Stimulated activated CD4-positive, alpha-beta T cell treated with anti-CD3 and anti-CD28 coated beads, Interleukin-12 subunit alpha, Interleukin-12 subunit beta, amount 100 ng/mL, for 24 hours (primary cell): ENCODE measurements around the gene NEK5.
"Not testable (repeated sequence)": the region's sequence is repeated elsewhere in the genome, so short reads cannot be mapped to it uniquely, and the experiment has no call there.

ENCODE experiments used
- DNase-seq, 2 experiments: peaks; one replicate each; pipeline ENCODE4 v3.0.0-alpha.2; 2020; ENCODE audit warnings: low read depth in 2 of 2

NEK5 gene

DNA sequence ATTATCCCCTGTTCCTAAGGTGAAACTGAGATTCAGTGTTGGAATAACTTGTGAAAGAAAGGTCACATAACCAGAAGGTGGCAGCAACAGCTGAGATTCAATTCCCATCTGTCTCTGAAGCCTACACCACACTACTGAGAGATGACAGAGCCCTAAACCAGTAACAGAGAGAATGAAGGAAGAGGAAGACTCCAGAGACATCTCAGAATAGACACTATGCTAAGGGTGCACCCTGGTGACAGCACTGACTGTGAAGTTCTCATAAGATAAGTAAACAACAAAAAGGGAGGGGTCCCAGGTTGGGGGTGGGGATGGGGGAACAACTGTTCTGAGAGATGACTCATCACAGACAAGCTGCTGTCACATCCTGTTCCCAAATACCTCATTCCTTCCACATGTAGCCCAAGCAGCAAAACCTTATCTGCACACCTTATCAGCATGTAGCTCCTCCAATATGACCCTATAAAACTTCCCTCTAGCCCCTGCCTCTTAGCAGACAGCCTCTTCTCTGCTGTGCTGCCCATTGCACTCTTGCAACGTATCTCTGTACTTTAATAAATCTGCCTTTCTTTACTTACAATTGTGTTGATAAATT, 57.8 kb downstream of the NEK5 start:
- DNase-seq, result peak in 1 of 2 experiments; percentile 6

DNA sequence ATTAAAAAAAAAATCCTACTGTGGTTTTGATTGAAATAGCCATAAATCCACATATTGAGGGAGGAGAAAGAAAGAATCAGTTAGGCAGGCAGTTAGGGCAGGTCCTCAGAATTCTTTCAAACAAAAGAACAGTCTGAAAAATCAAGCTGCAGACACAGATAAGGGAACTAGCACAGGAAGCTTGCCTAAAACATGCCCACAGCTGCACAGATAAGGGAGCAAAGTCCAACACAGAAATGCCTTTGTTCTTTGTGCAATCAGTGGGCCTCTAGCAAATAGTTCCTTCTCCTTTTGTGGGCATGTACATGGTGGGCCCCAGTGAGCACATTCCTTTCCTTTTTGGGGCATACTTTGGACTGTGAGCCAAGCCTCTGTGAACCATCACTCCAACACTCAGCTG, 61.6 kb downstream of the NEK5 start:
- DNase-seq, result no peak

DNA sequence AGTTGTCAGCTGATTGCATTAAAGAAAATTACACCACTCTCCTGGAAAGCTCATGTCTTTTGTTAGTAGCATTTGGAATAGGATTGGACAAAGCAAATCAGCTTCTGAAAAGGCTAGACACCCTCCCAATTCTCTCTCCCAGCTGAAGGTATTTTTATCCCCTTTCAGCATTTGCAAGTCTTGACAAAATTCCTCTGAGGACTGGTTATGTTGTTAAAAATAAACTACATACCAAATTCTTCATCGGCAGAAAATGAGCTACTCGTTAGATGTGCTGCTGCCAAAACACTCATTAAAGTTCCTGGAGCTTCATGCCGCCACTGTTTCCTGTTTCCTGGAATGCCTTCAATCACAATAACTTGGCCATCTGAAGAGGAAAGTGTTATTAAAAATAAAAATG, 67.3 kb downstream of the NEK5 start:
- no peak for DNase-seq

DNA sequence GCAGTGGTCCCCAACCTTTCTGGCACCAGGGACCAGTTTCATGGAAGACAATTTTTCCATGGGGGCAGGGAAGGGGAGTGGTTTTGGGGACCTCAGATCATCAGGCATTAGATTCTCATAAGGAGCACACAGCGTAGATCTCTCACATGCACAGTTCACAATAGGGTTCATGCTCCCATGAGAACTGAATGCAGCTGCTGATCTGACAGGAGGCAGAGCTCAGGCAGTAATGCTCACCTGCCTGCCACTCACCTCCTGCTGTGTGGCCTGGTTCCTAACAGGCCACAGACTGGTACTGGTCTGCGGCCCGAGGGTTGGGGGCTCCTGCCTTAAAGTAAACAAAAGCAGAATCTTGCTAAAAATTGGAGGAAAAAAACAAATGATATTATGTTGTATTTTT, 67.8 kb downstream of the NEK5 start:
- not testable (repeated sequence) for DNase-seq

DNA sequence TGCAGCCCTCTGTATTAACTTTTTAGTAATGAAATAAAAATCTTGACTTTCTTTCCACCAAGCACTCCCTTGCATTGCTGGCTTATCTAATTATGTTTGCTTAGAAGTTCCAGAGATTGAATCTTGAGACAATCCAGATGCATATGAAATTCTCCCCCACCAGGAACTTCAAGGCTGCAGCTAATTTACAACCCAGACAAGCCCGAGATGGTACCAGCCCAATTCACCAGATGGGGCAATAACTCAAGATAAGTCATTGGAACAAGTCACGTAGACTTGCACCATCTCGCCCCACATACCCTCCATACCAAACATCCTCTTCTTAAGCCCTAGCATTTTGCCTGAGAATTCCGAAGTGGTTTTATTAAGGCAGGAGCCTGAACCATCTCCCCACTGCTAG, 75.4 kb downstream of the NEK5 start:
- no peak for DNase-seq

DNA sequence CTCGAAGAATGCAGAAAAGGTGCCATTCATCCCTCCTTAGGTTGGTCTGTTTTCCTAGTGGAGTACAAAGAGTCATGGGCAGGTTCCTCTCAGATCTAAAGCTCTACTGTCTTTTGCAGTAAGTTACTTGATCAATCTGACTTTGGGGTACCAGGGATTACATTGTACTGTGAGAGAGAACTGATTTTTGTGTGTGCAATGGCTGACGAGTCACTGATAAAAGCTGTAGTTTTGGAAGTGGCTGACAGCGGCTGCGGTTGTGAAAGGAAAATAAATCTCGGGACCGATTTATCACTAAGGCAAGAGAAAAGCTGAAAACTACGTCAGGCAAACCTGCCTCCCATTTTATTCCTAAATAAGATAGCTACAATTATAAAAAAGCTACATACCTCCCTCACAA, 77.5 kb downstream of the NEK5 start:
- DNase-seq, result no peak

DNA sequence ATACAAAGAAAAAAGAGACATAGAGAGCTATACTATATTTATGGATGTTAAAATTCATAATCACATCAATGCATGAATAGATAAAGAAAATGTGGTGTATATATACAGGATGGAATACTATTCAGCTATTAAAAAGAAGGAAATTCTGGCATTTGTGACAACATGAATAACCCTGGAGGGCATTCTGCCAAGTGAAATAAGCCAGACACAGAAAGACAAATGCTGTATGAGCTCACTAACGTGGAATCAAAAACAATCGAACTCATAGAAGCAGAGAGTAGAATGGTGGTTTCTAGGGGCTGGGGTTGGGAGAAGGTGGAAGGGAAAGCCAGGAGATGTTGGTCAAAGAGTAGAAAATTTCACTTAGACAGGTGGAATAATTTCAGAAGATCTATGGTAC, 80.4 kb downstream of the NEK5 start:
- no peak for DNase-seq

DNA sequence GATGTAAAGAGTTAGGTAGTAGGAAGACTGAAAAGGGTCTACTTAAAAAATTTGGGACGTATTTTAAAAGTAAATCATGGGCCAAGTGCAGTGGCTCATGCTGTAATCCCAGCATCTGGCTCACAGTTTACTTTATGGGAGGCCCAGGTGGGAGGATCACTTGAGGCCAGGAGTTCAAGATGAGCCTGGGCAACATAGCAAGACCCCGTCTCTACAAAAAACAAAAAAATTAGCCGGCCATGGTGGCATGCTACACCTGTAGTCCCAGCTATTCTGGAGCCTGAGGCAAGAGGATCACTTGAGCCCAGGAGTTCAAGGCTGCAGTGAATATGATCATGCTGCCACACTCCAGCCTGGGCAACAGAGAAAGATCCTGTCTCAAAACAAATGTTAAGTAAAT, 81.4 kb downstream of the NEK5 start:
- no peak for DNase-seq

DNA sequence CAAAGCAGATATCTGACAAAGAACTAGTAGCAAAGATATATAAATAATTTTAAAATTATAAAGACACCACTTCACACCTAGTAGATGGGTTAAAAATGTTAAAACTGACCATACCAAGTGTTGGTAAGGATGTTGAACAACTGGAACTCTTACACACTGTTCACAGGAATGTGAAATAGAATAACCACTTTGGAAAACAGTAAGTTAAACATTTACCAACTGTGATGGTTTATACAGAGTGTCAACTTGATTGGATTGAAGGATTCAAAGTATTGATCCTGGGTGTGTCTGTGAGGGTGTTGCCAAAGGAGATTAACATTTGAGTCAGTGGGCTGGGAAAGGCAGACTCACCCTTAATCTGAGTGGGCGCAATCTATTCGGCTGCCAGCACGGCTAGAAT, 85.2 kb downstream of the NEK5 start:
- DNase-seq, result no peak

DNA sequence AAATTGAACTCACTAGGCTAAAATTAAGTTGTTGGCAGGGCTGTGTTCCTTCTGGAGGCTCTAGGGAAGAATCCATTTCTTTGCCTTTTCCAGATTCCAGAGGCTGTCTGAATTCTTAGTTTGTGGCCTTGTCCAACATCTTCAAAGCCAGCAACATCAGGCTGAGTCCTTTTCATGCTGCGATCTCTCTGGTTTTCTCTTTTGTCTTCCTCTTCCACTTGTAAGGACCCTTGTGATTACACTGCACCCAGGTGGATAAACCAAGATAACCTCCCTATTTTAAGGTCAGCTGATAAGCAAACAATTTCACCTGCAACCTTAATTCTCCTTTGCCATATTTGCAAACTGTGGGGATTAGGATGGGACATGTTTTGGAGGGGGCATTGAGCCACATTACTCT, 92.8 kb downstream of the NEK5 start:
- no peak for DNase-seq

DNA sequence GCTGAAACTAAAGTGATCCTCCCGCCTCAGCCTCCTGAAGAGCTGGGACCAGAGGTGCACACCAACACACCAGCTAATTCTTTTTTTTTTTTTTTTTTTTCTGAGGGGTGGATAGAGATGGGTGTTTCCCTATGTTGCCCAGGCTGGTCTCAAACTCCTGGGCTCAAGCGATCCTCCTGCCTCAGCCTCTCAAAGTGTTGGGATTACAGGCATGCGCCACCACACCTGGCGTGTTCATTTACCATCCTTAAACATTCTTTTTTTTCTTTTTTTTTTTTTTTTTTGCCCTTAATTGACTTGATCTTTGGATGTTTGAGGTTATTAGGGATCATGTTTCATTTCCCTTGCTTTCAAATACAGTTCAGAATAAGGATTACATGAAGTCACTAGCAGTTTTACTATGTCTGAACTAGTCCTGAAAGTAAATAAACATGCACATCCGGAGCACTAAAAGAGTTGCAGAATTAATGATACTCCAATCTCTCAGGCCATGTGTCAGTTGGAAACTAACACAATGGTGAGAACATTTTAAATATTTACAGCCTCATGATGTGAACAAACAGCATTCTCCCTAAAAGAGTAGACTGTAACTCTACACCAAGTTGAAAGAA, 94.2 kb downstream of the NEK5 start:
- DNase-seq, result no peak

DNA sequence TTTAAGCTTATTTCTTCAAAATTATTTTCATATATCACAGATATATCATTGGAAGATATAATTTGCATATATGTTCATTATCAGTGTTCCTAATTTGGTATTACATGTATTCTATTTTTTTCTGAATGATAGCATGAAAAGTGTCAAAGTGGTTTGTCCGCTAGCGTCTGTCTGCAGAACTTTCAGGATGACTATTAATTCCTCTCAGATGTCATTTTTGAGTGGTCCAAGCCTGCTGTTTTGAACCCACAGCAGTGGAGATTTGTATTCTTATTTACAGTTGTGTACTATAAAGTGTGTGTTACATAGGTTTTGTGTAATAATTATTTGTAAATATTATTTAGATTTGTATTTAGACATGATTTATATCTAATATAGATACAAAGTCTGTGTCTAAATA, 95.8 kb downstream of the NEK5 start:
- no peak for DNase-seq

DNA sequence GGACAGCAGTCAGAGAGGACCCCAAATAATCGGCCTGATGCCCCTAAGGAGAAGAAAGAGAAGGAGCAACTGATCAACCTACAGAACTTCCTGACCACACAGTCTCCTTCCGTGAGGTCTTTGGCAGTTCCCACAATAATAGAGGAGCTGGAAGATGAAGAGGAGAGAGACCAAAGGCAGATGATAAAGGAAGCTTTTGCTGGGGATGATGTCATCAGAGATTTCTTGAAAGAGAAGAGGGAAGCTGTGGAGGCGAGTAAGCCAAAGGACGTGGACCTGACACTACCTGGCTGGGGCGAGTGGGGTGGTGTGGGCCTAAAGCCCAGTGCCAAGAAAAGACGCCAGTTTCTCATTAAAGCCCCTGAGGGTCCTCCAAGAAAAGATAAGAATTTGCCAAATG, 98.5 kb downstream of the NEK5 start:
- DNase-seq, result not testable (repeated sequence)

DNA sequence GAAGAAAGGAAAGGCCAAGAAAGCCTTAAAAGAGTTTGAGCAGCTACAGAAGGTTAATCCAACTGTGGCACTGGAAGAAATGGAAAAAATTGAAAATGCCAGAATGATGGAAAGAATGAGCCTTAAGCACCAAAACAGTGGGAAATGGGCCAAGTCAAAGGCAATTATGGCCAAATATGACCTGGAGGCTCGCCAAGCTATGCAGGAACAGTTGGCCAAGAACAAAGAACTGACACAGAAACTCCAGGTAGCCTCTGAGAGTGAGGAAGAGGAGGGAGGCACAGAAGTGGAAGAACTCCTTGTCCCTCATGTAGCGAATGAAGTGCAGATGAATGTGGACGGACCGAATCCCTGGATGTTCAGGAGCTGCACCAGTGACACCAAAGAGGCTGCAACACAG, 99.3 kb downstream of the NEK5 start:
- DNase-seq, result no peak

DNA sequence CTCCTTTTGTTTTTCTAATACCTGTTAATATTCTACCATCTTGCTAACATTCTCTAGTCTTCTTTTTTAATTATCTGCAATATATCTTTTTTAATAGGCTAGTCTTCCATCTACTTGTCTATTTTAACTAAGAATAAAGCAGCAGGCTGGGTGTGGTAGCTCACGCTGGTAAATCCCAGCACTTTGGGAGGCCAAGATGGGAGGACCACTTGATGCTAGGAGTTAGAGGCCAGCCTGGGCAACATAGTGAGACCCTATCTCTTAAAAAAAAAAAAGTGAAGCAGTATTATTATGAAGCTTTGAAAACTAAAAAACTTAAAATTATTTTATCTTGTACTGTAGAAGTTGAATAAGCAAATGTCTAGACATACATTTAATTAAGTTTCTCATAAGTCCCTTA, 101.0 kb downstream of the NEK5 start:
- DNase-seq, result no peak

DNA sequence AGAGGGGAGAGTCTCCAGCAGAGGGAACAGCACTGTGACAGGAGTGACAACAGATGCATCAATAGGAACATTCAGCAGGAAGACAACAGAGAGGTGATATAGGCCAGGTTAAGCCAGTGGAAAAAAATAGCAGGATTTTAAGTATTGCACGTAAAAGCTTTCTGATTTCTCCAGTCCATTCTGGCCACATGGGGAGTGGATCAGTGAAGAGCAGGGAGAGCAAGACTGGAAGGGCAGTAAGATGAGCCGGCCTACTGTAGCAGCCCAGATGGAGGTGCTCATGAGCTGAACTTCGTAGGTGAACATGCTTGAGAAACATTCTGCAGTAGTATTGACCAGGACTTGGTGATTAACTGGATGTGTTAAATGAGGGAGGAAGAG, 102.6 kb downstream of the NEK5 start:
- no peak for DNase-seq

DNA sequence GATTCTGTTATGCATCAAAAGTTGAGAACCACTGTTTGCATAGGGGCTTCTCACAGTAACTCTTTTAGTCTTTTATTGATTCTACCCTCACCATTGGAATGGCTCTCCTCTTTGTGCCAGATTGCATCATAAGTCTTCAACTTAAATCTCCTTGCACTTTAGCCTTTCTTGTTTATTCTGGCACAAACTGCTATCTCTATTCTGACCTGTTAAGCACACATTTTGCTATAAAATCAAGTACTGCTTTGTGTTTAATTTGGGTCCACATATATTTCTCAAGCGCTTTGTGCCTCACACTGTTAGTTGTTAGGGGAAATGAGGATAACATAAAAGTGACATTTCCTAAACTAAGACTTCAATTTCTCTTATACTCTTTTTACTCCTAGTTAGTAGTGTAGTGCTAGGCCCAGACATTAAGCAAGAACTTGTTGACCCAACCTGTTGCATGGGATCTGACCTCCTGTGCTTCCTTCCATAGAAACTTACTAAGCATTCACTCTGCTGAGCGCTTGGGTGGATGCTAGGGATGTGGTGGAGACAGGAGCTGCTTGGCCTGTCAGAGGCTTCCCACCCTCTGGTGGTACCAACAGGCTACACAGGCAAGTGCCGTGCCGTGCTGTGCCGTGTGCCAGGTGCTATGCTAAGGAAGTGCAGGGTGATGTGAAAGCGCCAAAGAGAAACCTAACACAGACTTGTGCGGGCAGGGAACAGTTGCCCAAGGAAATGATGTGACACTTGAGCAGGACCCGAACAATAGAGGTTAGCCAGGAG, 103.2 kb downstream of the NEK5 start:
- no peak for DNase-seq

DNA sequence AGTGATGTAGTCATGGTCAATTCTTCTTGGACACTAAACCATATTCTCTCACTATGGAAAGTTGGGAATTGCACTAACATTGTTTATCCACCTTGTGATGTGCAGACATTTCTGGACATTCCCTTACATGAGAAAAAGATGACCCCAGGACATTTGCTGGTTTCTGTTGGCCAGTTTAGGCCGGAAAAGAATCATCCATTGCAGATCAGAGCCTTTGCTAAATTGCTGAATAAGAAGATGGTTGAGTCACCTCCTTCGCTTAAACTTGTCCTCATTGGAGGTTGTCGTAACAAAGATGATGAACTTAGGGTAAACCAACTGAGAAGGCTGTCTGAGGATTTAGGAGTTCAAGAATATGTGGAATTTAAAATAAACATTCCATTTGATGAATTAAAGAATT, 104.4 kb downstream of the NEK5 start, which contains the start of gene UTP14C:
TSS of gene UTP14C (plus strand) at position 211 of the 400 bp plus-strand sequence. CDS start 4,114 bp downstream, outside the sequence.
- no peak for DNase-seq

DNA sequence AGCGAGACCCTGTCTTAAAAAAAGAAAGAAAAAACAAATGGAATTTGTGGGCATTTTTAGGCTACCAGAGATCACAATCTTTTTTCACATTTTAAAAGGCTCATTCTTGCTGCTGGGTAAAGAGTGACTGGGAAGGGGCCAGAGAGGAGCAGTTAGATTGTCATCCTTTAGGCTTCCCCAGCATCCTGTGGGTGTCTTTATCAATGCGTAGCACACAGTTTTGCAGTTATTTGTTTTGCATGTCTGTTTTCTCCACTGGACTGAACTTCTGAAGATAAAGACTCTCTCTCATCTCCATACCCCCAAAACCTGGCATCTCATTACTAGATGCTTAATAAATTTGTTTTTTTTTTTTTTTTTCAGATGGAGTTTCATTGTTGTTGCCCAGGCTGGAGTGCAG, 106.5 kb downstream of the NEK5 start:
- DNase-seq, result no peak

DNA sequence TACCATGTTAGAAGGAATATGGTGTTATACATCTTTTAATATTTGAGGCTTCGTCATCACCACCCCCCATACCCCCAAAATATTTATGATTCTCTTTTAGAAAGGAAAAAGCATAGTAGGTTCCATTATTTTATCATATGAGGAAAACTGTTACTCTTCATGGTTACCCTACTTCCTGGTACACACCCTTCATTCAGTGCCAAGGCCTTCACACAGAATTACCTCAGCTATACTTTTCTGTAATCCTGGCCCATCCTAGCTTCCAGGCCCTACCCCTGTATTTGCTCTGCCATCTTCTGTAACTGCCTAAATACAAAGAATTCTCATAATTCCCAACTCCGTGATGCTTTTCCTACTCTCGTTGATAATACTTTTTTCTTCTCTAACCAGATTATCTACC, 108.7 kb downstream of the NEK5 start:
- no peak for DNase-seq

DNA sequence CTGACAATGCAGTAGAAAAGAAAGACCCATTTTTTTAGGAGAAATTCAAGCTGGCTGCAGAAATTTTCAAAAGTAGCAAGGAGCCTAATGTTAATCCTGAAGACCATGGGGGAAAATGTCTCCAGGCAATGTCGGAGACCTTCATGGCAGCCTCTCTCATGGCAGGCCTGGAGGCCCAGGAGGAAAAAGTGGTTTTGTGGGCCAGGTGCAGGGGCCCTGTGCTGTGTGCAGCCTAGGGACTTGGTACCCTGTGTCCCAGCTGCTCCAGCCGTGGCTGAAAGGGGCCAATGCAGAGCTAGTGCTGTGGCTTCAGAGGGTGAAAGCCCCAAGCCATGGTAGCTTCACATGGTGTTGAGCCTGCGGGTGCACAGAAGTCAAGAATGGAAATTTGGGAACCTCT, 112.6 kb downstream of the NEK5 start:
- DNase-seq, result no peak

DNA sequence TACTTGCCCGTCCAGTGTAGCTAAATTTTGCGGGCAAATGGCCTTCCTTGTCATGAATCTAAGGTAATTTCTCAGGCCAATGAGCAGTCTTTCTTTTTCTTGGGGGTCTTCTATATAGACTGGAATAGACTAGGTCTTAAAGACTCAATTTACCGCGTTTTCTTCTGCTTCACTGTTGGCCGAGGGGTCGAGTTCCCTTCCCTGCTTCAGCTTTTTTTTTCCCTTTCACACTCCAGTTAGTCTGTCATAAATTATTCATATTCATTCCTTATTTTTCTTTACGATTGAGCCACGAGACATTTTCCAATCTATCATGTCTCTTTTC, 116.4 kb downstream of the NEK5 start:
- DNase-seq, result no peak
